Neural crest cell (in vitro differentiated cells): ENCODE results near the gene RPS6KB1. TPM values are rescaled to one million over a fixed set of nuclear protein-coding genes. Genes with fewer than 3 reads are reported as not detected.
"Not testable (repeated sequence)": the region's sequence is repeated elsewhere in the genome, so short reads cannot be mapped to it uniquely, and the experiment has no call there.

Source experiments
- DNase-seq: peaks from one replicate; pipeline ENCODE4 v3.0.0; 2021; ENCODE audit warnings: low read depth, mixed read lengths, low spot score
- H3K27ac Mint-ChIP-seq: one replicate; pipeline ENCODE4 v1.8.0; 2021; ENCODE audit warnings: mild to moderate bottlenecking, mixed read lengths; ENCODE audit not compliant: unreplicated experiment
- H3K27me3 Mint-ChIP-seq: 2 replicates; pipeline ENCODE4 v1.8.0; 2021; ENCODE audit warnings: low read depth, mild to moderate bottlenecking, mixed read lengths
- H3K36me3 Mint-ChIP-seq: 2 replicates; pipeline ENCODE4 v1.8.0; 2021; ENCODE audit warnings: low read depth, mild to moderate bottlenecking, mixed read lengths
- H3K4me1 Mint-ChIP-seq: 2 replicates; pipeline ENCODE4 v1.8.0; 2021; ENCODE audit warnings: mixed read lengths
- H3K4me3 Mint-ChIP-seq: one replicate; pipeline ENCODE4 v1.8.0; 2021; ENCODE audit warnings: mild to moderate bottlenecking, mixed read lengths
- H3K9me3 Mint-ChIP-seq: 2 replicates; pipeline ENCODE4 v1.8.0; 2021; ENCODE audit warnings: mixed read lengths
- CTCF ChIP-seq: fragments of 200-600 bp; sonication (generic); conservative IDR thresholded peaks from 2 replicates; pipeline ENCODE4 v1.5.0; 2021; ENCODE audit warnings: antibody characterized with exemption, mild to moderate bottlenecking
- total RNA-seq: library from RNA; stranded (reverse); gene quantifications from 2 replicates; pipeline ENCODE4 v1.2.1, GENCODE V29; 2021

The RPS6KB1 gene
- total RNA-seq, 1 donor from 2014 or later, result 36.8 TPM

- H3K4me3 Mint-ChIP-seq, result no peak overlapping the region
- H3K27ac Mint-ChIP-seq, result no peak overlapping the region
- no peaks in the 10 kb centered on the region for H3K27me3 Mint-ChIP-seq
- DNase-seq, result no peak
- TF ChIP-seq CTCF, result no peak
- peaks cover 3% of the 10 kb centered on the region for H3K36me3 Mint-ChIP-seq
- no peaks in the 10 kb centered on the region for H3K9me3 Mint-ChIP-seq
- H3K4me1 Mint-ChIP-seq, result no peaks in the 10 kb centered on the region
Measured at GRCh38 chr17:59869941-59870218, 23.0 kb upstream of the RPS6KB1 start.

DNA sequence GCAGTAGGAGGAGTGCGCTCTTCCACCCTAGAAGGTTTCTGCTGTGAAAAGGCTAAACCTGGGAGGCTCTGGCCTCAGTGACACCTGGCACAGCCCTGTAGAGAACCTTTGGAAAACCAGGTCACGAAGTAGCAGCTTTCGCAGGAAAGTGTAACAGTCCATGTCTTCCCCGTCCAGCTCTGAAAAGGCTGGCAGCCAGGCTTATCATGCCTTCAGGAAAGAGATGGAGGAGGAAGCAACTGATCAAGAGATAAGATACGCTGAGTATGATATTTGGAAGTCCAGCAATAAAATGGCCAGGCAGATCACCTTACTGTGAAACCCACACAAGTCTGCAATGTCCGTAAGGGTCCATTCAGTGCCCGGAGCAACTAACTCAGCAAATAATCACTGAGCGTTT, 22.4 kb upstream of the RPS6KB1 start:
- Mint-ChIP-seq H3K27ac (no peak overlapping the region), H3K9me3 (no peaks in the 10 kb centered on the region), H3K4me1 (no peaks in the 10 kb centered on the region), H3K27me3 (no peaks in the 10 kb centered on the region), H3K4me3 (no peak overlapping the region), H3K36me3 (peaks cover 3% of the 10 kb centered on the region)
- TF ChIP-seq CTCF, result no peak
- DNase-seq, result no peak

DNA sequence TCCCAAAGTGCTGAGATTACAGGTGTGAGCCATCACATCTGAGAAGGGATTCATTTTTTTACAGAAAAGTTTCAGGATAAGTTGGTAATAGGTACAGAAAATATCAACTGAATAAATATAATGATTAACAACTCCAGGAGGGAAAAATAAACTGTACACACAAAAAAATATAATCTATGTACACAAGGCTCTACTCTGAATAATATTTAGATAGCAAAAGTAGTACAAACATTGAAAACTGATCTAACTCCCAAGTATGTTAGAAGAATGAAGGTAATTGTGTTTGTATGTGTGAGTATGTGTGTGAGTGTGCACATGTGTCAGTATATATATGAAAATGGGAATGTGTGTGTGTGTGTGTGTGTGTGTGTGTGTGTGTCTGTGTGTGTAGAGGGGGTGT, 20.6 kb upstream of the RPS6KB1 start:
- H3K4me1 Mint-ChIP-seq, result no peaks in the 10 kb centered on the region
- no peak overlapping the region for H3K4me3 Mint-ChIP-seq
- peaks cover 6% of the 10 kb centered on the region for H3K36me3 Mint-ChIP-seq
- H3K27ac Mint-ChIP-seq, result no peak overlapping the region
- no peak for TF ChIP-seq CTCF
- no peak for DNase-seq
- no peaks in the 10 kb centered on the region for H3K27me3 Mint-ChIP-seq
- no peaks in the 10 kb centered on the region for H3K9me3 Mint-ChIP-seq

DNA sequence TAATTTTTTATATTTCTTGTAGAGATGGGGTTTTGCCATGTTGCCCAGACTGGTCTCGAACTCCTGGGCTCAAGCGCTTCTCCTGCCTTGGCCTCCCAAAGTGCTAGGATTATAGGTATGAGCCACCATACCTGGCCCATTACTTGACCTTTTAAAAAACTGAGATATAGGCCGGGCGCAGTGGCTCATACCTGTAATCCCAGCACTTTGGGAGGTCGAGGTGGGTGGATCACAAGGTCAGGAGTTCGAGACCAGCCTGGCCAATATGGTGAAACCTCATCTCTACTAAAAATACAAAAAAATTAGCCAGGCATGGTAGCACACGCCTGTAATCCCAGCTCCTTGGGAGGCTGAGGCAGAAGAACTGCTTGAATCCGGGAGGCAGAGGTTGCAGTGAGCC, 19.5 kb upstream of the RPS6KB1 start:
- H3K9me3 Mint-ChIP-seq, H3K4me3 Mint-ChIP-seq, DNase-seq, H3K4me1 Mint-ChIP-seq, H3K27me3 Mint-ChIP-seq, H3K27ac Mint-ChIP-seq, H3K36me3 Mint-ChIP-seq: not testable (repeated sequence)

DNA sequence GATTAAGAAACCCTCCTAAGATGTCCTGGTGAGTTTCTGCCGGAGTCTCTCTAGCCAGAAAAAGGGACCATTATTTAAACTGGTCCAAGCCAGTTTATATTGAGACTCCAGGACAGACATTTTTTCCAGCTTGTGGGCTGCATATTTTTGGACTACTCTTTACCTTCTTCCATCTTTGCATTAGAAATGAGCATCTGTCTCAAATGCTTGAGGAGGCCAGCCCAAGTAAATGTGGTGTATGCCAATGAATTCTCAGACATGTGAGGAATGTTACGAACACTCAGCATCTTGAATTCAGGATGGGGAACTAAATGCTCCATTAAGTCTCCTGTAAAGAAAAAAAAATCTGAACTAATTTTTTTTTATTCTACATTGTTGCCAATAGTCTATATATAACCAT, 18.5 kb upstream of the RPS6KB1 start:
- TF ChIP-seq CTCF, result no peak
- Mint-ChIP-seq H3K4me1 (no peaks in the 10 kb centered on the region), H3K4me3 (no peak overlapping the region)

DNA sequence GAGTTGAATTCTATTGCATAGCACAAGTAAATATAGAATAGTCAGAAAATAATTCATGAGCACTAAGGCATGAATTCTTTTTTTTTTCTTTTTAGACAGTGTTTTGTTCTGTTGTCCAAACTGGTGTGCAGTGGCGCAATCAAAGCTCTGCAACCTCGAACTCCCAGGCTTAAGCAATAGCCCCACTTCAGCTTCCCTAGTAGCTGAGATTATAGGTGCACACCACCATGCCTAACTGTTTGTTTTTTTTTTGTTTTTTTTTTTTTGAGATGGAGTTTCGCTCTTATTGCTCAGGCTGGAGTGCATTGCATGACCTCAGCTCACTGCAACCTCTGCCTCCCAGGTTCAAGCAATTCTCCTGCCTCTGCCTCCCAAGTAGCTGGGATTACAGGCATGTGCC, 16.8 kb upstream of the RPS6KB1 start:
- no peak for DNase-seq
- peaks cover 14% of the 10 kb centered on the region for H3K36me3 Mint-ChIP-seq
- H3K4me3 Mint-ChIP-seq, result no peak overlapping the region
- H3K4me1 Mint-ChIP-seq, result no peaks in the 10 kb centered on the region
- no peak for TF ChIP-seq CTCF
- H3K27me3 Mint-ChIP-seq, result no peaks in the 10 kb centered on the region
- no peaks in the 10 kb centered on the region for H3K9me3 Mint-ChIP-seq
- H3K27ac Mint-ChIP-seq, result no peak overlapping the region

More for the DNA sequence above, 18.5 kb upstream of the RPS6KB1 start:
- peaks cover 10% of the 10 kb centered on the region for H3K36me3 Mint-ChIP-seq
- no peaks in the 10 kb centered on the region for H3K9me3 Mint-ChIP-seq
- H3K27me3 Mint-ChIP-seq, result no peaks in the 10 kb centered on the region
- H3K27ac Mint-ChIP-seq, result no peak overlapping the region
- DNase-seq, result no peak
